ENCODE measurements around the gene LRRC27. TPM values are rescaled to one million over a fixed set of nuclear protein-coding genes. Genes with fewer than 3 reads are reported as not detected.
"Not testable (repeated sequence)": the region's sequence is repeated elsewhere in the genome, so short reads cannot be mapped to it uniquely, and the experiment has no call there.

LRRC27 gene
- polyA plus RNA-seq, 4 donors = 19.9 to 32.5 (median 26.5) TPM

DNA sequence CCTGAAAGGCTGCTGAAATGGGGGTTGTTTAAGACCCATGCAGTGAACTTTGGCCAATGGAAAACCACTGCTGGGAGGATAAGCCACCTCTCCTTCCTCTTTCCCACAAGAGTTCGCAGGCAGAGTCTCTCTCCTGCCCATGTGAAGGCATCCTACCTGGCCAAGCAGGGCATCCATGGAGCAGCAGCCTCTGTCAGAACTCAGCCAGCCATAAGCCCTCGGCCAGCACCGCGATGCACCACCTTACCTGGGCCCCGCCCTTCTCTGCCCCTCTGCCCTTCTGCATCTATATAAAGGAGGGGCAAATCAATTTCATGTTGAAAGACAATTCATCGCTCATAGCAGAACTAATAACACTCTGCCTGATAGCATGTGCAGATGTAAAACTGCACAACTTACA is 18.1 kb upstream of the LRRC27 start:
- no peak for DNase-seq (ENCODE audit: low read depth in 4 of 4, low spot score in 2 of 4)

DNA sequence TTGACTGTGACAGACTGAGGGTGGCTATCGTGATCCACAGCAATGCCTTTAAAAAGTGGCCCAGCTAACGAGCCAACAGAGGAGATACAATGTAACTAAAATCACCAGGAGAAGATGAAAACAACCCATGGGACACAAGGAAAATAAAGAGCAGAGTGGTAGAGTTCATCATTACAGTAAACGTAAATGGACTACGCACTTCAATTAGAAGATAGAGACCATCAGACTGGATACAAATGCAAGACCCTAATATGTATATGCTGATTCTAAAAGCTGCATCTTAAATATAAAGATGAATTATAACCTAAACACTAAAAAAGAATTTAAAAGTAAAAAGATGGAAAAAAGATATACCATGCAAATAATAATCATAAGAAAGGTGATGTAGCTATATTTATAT is 17.7 kb upstream of the LRRC27 start:
- DNase-seq (ENCODE audit: low read depth in 4 of 4, low spot score in 2 of 4) = no peak

DNA sequence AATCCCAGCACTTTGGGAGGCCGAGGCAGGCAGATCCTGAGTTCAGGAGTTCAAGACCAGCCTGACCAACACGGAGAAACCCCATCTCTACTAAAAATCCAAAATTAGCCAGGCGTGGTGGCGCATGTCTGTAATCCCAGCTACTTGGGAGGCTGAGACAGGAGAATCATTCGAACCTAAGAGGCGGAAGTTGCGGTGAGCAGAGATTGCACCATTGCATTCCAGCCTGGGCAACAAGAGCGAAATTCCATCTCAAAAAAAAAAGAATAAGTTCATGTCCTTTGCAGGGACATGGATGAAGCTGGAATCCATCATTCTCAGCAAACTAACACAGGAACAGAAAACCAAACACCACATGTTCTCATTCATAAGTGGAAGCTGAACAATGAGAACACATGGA is 17.1 kb upstream of the LRRC27 start:
- not testable (repeated sequence) for DNase-seq (ENCODE audit: low read depth in 4 of 4, low spot score in 2 of 4)

DNA sequence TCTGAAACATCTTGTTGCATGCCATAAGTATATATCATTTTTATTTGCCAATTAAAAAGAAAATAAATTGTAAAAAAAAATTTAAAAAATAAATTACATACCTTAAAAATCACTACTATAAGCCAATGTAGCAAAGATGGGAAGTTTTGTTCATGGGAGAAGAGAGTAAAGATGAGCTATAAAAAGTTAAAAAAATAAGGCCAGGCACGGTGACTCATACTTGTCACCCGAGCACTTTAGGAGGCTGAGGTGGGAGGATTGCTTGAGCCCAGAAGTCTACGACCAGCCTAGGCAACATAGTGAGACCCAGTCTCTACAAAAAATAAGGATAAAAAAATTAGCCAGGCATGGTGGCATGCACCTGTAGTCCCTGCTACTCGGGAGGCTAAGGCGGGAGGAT is 15.9 kb upstream of the LRRC27 start:
- DNase-seq (ENCODE audit: low read depth in 4 of 4, low spot score in 2 of 4) = no peak

DNA sequence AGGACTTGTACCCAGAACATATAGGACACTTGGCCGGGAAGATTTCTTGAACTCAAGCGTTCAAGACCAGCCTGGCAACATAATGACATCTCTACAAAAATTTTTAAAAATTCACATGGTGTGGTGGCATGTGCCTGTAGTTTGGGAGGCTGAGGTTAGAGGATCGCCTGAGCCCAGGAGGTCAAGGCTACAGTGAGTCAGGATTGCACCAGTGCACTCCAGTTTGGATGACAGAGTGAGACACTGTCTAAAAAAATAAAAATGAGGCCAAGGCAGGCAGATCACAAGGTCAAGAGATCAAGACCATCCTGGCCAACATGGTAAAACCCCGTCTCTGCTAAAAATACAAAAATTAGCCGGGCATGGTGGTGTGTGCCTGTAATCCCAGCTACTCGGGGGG is 14.5 kb upstream of the LRRC27 start:
- DNase-seq (ENCODE audit: low read depth in 4 of 4, low spot score in 2 of 4) = not testable (repeated sequence)

DNA sequence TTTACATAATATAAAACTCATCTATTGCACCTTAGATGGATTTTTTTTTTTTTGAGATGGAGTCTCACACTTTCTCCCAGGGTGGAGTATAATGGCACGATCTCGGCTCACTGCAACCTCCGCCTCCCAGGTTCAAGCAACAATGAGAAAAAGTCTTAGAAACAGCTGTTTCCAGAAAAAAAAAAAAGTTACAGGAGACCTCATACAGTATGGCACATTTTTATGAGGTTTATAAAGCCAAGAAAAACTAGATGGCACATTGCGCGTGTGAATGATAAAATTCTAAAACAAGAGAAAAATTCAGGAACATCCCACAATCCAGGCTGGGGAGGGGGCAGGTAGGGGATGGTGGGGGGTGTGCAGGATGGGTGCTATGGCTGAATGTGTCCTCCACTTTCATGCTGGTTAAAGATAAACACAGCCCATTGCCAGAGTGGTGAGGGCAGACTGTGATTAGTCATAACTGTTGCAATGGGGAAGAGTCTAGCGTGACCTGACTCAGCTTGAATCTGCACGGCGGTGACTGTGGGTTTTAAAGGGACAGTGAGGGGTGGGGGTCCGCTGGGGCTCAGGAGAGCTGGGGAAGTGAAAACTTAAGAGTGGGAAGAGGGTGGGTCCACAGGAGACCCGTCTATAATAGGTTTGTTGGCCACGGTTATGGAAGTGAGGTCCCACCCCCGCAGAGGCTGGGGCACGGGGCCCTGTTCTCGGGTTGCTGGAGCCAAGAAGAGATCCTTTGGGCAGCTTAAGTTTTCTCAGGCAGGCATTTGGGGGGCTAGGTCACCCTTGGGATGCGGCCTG is 11.9 kb upstream of the LRRC27 start:
- no peak for DNase-seq (ENCODE audit: low read depth in 4 of 4, low spot score in 2 of 4)

DNA sequence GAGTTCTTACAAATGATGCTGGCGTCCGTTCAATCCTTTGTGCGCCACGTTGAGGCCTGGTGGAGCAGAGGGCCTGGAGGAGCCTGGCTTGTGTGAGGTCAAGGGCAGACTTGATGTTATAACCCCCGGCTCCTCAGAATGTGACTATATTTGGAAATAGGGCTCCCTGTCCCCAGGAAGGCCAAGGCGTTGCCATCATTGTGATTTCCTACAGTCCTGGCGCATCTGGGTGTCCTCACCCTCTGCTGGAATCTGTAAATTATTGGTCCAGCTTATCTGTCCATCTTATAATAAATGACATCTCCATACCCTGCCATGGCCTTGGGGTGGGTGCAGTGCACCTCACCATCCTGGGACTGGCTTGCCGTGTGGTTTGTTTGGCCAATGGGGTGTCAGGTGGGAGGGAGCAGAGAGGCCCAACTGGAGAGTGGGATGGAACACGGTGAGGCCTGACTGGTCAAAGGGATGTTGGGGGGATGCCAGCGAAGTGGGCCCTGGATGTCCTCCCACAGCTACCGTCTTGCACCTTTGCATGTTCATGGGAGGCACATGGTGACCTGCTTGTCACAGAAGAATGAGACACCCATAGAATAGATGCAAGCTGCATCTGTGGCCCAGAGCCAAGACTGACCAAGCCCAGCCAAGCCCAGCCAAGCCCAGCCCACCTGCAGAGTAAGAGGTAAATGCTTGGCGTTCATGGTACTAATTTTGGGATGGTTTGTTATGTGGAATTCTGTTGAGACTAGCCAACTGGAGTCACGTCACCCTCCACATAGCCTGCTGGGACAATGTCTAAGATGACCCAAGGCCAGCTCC is 11.1 kb upstream of the LRRC27 start:
- DNase-seq (ENCODE audit: low read depth in 4 of 4, low spot score in 2 of 4) = no peak

DNA sequence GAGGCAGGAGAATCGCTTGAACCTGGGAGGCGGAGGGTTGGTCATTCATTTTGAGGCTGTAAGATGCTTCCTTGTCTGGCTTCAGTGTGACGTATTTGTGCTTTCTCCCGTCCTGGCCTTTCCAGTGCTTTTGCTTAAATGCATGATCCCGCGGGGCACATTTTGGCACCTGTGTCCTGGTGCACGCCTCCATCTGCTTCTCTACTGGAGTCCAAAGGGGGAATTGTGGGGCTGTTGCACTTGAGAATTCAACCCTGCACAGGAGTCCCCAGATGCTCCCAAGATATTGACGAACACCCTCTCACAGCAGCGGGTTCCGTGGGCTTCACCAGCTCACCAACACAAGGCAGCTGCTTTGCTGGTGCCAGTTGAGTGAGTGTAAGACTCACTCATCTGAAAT is 10.3 kb upstream of the LRRC27 start:
- no peak for DNase-seq (ENCODE audit: low read depth in 4 of 4, low spot score in 2 of 4)

DNA sequence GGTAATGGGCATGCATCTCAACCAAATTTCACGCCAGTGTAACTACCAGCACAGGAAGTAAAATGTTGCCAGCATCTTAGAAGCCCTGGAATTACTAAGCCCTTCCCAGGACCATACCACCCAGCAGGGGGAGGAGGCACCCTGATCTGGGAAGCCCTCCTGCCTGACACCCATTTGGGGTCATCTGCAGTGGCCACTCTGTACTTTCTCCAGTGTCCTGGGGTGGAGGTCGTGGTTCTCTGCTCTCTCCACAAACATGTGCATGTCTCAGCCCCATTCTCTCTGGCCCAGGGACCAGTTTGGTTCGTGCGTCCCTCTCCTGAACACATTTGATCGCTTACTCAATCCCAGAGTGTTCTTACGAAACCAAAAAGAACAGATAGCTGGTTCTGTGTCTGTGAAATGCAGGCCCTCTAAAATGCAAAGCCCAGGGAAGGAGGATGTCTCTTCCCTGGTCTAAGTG is 9.4 kb upstream of the LRRC27 start:
- no peak for DNase-seq (ENCODE audit: low read depth in 4 of 4, low spot score in 2 of 4)

DNA sequence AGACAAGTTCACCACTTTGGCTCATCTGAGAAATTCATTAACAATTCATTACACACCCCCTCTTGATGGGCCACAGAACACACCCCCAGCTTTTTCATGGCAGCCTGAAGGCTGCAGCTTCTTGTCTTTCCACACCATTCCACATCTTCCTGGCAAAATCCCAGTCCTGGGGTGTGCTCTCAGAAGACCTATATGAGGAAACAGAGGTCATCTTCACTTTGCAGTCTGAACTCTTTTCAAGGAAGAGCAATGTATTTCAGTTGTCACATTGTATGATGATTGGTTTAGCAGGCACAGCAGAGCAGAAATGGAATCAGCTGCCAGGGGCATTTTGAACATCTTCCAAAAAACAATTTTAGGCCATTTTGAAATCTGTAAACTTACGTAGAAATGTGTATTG is 7.8 kb upstream of the LRRC27 start:
- no peak for DNase-seq (ENCODE audit: low read depth in 4 of 4, low spot score in 2 of 4)

DNA sequence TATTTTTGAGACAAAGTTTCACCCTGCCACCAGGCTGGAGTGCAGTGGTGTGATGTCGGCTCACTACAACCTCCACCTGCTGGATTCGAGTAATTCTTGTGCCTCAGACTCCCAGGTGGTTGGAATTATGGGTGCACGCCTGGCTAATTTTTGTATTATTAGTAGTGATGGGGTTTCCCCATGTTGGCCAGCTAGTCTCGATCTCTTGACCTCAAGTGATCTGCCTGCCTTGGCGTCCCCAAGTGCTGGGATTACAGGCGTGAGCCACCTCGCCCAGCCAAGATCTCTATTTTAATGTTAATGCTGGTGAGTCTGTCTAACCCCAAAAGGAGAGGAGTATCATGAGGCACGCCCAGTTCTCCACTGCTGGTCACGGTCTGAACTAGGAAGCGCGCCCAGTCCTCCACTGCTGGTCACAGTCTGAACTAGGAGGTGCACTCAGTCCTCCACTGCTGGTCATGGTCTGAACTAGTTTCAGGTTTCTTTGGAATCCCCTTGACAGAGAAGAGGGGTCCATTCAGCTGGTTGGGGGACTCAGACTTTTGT is 5.6 kb upstream of the LRRC27 start:
- no peak for DNase-seq (ENCODE audit: low read depth in 4 of 4, low spot score in 2 of 4)

DNA sequence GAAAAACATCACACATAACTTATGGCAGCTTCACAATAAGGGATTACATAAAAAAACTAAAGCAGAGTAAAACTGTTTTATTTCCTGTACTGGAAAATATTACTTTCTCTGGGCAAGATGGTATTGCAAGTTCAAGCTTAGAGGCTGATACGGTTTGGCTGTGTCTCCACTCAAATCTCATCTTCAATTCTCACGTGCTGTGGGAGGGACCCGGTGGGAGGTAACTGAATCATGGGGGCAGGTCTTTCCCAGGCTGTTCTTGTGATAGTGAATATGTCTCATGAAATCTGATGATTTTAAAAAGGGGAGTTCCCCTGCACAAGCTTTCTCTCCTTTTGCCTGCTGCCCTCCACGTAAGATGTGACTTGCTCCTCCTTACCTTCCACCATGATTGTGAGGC is 5.1 kb upstream of the LRRC27 start:
- no peak for DNase-seq (ENCODE audit: low read depth in 4 of 4, low spot score in 2 of 4)

DNA sequence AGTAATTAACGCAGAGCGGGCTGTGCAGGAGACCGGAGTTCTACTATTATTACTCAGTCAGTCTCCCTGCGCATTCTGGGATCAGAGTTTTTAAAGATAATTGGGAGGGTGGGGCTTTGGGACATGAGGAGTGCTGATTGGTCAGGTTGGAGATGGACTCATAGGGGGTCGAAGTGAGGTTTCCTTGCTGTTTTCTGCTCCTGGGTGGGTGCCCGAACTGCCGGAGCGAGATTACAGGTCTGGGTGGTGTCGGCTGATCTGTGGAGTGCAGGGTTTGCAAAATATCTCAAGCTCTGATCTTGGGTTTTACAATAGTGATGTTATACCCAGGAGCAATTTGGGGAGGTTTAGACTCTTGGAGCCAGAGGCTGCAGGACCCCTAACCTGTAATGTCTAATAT is 3.9 kb upstream of the LRRC27 start:
- DNase-seq (ENCODE audit: low read depth in 4 of 4, low spot score in 2 of 4) = no peak

DNA sequence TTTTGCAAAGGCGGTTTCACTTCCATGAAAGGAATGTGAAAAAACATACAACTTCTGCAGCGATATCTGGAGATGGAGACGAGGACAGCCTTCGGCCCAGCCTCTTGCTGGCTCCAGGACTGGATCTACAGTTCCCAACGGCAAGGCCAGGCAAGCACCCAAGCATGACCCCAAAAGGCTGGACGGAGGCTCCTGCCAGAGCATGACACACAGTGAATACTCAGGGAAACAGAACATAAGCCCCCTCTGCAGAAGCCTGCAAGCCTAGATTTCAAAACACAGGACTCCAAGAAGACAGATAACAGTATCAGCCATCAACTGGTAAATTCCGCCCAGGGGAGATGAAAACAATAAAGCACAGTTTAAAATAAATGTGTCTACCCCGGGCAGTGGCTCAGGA is 3.3 kb upstream of the LRRC27 start:
- DNase-seq (ENCODE audit: low read depth in 4 of 4, low spot score in 2 of 4) = no peak

DNA sequence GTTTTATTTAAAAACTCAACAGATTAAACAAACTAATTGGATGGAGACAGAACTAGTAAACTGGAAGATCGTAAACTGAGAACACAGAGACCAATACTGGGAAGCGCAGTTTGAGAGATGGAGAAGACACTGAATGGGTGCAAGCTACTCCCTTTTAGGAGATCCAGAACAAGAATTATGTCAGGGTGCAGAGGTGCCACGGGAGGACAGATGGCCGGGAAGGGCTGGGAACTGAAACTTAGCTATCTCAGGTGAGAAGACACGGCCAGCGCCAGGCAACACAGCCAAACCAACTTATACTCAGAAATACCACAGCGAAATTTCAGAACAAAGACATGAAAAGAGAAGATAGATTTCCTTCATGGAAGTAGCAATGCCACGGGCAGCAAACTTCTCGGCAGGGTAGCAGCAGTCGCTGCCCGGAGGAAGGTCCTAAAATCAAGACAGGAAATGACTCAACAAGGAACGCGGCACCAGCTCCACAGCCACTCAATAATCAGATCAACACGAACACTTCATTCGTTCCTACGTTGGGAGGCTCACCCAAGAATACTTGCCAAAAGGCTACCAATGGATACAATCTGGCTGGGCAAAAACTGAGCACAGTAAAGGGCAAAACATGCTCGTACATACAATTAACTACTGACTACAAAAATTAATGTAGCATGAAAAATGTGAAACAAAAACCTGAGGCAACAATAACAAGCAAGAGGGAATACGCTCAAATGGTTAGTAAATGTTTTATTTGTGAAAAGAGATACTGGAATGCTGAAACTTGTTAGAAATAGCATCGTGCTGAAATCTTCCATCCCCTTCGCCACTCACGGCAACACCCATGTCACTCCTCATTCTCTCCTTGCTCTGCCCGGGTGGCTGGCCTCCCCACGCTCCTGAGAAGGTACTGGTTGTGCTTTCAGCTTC is 2.2 kb upstream of the LRRC27 start:
- no peak for DNase-seq (ENCODE audit: low read depth in 4 of 4, low spot score in 2 of 4)

DNA sequence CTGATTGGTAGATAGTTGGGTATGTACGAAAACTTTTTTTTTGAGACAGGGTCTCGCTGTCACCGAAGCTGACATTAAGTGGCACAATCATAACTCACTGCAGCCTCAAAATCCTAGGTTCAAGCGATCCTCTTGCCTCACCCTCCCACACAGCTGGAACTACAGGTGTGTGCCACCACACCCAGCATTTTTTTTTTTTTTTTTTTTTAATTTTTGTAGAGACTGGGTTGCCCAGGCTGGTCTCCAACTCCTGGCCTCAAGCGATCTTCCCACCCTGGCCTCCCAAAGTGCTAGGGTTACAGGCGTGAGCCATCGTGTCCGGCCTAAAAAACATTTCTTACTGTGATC is 1.5 kb upstream of the LRRC27 start:
- no peak for DNase-seq (ENCODE audit: low read depth in 4 of 4, low spot score in 2 of 4)

DNA sequence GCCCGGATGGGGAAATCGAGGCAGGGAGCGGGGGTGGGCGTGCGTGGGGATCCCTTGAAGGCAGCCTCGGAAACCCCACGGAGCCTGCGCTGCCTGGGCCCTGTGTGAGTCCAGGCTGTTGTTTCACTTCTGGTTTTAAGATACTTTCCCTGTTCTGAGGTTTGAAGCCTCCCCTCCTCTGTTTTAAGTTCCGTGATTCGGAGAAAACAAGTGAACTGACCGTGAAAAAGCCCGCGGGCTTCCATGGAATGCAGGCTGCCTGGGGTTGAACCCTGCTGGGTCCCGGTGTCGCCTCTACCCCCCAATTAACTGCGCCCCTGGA is 401 bp downstream of the LRRC27 start:
- no peak for DNase-seq (ENCODE audit: low read depth in 4 of 4, low spot score in 2 of 4)

DNA sequence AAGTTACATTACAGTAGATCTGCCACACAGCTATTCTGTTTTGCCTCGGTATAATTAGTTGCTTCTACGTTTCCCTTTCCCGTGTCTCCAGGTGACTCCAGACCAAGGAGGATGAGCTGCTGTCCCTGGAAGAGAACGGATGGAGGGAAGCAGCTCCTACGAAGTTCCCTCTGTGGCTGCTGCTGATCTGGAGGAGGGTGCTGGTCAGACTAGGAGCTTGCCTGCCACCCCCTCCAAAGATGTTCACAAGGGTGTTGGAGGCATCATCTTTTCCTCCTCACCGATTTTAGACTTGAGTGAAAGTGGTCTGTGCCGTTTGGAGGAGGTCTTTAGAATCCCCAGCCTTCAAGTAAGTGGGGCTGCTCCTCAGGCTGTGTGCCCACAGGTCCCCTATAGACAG is 1.4 kb downstream of the LRRC27 start:
- no peak for DNase-seq (ENCODE audit: low read depth in 4 of 4, low spot score in 2 of 4)

DNA sequence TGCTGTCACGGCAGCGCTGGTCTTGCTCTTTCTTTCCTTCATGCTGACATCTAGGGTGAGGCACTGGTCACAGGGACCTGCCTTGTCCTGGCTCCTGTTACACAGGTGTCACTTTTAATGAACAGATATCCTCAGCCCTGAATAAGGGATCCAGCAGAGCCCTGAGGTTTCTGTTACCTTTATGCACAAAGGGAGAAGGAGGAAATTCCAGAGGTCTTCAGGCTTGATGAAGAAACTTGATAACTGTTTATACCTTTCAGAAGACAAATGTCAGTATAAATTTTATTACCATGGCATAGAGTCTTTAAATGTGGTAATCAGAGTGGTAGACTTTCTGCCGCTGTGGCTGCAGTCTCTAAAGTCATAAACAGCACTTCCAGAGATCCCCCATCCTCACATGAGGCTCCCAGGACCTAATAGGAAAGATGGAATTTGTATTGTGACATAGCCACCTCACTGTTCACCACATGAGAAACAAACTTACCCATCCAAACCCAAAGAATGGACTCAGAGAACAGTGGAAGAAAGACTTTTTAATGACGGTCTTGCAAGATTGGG is 2.7 kb downstream of the LRRC27 start:
- no peak for DNase-seq (ENCODE audit: low read depth in 4 of 4, low spot score in 2 of 4)

DNA sequence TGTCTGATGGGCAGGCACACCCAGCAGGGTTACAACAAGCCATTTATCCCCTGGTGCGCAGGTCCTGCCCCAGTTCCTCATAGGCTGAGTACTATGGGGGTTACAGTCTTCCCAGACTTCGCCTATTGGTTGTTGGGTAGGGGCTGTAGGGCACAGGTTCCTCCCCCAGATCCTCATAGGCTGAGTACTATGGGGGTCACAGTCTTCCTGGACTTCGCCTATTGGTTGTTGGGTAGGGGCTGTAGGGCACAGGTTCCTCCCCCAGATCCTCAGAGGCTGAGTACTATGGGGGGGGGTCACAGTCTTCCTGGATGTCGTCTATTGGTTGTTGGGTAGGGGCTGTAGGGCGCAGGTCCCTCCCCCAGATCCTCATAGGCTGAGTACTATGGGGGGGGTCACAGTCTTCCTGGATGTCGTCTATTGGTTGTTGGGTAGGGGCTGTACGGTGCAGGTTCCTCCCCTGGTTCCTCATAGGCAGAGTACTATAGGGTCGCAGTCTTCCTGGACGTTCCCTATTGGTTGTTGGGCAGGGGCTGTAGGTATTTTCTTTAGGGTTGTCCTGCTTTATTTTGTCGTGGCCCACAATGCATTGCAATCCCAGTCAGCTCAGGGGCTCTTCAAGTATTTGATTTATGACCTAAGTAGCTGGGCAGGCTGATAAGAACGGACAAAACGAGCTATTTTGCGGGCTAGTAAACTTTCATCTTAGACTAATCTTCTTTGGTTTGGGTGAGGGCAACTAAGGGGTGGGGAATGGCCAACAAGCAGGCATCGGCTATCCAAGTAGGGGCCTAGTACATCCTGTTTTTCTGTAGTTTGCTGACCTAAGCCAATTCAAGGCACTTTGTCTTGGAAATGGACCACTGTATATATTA is 3.4 kb downstream of the LRRC27 start:
- no peak for DNase-seq (ENCODE audit: low read depth in 4 of 4, low spot score in 2 of 4)

Data from left renal cortex interstitium (tissue), 4 donors.